Activated CD8-positive, alpha-beta memory T cell treated with anti-CD3 and anti-CD28 coated beads, Interleukin-2, amount 50 U/mL, for 48 hours (primary cell): Measurements from ENCODE around the gene KLF13.
A peak's percentile ranks its signal among the peaks of the same experiment; 100 is the strongest.

Experiments
- DNase-seq: peaks from one replicate; pipeline ENCODE4 v3.0.0-alpha.2; 2020

The KLF13 gene

DNA sequence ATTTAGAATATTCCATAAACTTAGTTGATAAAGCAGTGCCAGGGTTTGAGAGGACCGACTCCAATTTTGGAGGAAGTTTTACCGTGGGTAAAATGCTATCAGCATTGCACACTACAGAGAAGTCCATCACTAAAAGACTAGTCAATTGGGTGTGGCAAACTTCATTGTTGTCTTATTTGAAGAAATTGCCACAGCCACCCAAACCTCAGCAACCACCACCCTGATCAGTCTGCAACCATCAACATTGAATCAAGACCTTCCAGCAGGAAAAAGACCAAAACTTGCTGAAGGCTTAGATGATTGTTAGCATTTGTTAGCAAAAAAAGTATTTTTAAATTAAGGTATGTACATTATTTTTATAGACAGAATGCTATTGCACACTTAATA lies 60.5 kb downstream of the KLF13 start:
- peak; percentile 46 for DNase-seq

DNA sequence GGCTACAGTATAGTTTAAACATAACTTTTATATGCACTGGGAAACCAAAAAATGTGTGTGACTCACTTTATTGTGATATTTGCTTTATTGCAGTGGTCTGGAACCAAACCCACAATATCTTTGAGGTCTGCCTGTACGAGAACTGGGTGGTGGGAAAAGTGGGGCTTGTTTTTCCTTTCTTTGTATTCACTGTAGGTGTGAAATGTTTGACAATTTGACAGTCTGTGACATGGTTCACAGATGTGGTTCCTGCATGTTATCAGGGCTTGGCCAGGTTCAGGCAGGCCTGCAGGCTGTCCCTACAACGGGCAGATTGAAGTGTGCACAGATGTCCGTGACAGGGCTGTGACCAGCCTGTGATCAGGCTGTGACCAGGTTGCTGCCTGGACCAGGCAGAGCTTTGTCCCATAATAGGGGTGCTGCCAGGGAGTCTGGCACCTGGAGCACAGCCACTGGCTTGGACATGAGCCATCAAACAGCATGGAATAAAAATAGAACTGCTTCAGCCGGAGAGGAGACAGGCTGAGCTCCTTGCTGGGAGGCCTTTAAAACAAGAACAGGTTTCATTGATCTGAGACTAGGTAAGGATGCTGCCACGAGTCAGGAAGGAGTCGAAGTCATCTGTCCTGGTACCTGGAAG lies 61.0 kb downstream of the KLF13 start:
- DNase-seq, result peak; percentile 54

DNA sequence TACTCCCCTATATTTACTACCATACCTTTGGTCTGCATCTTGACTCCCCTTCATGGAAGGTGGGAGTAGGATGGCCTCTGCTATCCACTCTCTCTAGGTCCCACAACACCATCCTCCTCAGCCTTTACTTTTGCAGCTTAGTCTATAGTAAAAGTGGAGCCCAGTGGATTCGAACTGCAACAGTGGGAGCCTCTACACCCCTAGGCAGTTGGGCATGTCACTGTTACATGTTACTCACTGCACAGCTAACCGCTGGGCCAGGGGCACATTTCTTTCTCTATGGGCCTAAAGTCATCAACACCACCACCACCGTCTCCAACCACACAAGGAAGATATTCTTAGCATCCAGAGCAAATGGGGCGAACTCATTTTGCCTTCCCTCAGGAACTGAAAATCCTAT lies 62.9 kb downstream of the KLF13 start:
- peak; percentile 44 for DNase-seq

DNA sequence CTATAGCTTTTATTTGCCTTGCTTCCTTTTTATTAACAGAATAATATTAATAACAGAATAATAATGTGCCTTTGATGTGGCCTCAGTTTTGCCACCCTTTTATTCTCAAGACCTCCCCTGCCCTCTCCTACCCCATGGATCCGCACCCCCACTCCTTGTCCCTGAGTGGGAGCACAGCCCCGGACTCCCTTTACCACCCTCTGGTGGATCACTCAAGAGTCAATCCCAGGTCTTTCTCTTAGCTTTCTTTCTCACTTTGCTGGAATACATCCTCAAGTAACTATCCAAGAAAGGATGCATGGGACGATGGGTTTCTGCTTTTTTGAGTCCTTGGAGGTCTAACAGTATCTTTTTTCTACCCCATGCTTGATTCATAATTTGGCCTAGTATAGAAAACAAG lies 63.4 kb downstream of the KLF13 start:
- DNase-seq, result no peak

DNA sequence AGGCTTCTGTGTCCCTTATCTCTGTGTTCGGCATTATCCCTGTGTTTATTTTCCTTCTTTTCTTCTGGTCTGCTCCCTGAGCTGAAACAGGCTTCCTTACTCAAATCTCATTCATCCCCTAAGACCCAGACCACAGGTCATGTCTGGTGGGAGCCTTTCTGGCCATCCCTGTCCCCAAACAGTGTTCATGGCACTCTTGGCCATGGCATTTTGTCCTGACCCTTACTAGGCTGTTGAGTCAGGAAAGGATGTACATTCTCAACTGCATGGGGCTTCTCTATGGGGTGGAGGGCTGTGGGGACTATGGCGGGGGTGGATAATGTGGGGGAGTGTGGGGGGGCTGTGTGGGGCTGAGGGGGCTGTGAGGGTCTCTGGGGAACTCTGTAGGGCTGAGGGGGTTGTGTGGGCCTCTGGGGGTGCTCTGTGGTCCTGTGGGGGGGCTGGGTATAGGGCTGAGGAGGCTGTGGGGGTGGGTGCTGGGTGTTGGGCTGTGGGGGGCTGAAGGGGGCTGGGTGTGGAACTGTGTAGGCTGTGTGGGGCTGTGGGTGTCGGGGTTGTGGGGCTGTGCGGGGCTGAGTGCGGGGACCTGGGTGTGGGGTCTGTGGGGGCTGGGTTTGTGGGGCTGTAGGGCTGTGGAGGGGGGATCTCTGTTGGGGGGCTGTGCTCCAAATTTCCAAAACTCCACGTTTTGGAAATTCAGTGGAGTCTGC lies 64.3 kb downstream of the KLF13 start:
- peak; percentile 48 for DNase-seq

DNA sequence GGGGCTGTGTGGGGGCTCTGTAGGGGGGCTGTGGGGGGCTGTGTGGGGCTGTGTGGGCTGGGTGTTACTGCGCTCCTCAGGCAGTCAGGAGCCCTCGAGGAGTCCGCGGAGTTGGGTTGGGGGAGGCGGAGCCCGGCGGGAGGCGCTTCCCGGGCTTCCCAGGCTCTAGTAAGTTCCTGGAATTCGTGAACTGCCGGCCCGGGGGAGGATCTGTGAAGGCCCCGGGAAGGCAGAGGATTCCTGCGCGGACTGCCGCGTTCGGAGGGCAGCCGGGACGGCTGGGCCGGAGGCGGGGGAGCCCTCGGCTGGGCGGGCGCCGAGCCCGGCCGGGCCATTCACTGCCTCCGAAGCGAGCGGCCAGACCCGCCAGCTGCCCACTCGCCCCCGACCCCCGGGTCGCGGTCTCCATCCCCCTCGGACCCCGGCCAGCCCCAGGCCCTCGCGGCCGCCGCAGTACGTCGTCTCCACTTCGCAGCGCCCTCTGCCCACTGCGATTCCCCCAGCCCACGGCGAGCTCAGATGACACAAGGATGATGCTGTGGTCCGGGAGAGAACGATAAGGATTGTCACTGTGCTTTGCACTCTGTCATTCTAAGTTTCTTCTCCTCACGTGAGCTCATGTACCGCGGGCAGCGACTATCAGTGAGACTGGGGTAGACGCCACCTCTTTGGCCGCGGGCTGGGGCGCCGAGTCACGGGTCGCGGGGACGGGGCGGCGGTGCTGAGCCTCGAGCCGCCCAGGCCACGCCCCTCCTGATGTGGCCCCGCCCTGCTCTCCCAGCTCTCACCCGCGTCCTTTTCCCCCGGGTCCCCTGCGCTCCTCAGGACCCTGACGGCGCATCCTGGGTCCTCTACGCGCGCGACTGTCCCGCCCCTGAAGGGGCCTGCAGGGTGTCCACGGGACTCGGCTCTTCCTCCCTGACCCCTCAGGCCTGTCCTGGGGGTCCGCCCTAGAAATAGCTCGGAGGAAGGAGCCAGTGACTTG lies 65.3 kb downstream of the KLF13 start:
- peak; percentile 91 for DNase-seq

DNA sequence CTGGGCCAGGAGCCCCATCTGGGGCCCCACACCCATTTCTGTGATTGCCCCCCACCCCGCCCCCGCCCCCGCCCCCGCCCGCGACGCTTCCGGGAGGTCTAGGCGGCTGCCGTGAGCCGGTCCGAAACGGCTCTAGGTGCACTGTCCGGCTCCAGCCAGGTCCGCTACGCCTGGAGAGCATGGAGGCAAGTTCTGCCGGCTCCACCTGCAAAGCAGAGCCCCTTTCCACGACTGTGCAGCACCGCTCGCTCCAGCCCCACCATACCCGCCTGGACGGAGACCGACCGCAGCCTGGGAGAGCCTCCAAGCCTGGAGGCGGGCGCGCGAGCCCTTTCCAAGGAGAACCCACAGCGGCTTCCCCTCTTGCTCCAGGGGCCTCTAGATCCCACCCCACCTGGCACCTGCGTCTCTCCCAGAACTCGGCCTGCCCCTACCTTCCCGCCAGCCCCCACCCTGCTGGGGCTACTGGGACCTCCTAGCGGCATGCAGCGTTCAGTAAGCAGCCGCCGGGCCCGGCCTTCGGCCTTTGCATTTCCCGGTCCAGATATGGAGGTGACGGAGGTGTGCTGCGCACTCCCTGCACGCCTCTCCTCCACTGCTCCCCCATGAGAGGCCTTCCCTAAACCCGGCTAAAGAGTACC lies 66.2 kb downstream of the KLF13 start:
- DNase-seq, result peak; percentile 71

DNA sequence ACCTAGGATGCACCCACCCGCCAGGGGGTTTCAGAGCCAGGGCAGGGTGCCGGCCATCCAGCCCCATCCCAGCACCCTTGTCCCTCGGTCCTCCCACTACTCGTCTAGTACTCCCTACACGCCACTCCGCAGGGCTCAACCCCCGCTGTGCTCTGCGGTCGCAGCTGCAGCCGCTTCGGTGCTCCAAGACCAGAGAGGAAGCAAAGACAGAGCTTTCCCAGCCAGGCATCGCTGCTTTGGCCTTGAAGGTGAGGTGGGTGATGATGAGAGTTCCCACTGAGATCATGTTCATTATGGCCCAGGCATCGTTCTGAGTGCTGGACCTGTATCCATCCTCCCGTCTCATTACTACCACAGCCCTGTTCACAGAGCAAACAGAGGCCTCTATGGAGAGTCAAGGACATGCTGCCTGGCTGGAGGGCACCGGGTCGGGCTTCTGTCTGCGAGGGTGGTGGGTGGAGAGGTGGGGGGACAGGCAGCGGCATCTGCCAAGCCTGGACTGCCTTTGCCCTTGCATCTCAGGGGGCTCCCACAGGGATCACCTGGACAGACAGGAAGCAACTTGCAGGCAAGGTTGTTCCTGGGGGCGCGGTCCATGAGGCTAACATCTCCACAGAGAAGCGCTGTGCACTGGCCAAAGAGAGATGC lies 66.9 kb downstream of the KLF13 start:
- peak; percentile 62 for DNase-seq

DNA sequence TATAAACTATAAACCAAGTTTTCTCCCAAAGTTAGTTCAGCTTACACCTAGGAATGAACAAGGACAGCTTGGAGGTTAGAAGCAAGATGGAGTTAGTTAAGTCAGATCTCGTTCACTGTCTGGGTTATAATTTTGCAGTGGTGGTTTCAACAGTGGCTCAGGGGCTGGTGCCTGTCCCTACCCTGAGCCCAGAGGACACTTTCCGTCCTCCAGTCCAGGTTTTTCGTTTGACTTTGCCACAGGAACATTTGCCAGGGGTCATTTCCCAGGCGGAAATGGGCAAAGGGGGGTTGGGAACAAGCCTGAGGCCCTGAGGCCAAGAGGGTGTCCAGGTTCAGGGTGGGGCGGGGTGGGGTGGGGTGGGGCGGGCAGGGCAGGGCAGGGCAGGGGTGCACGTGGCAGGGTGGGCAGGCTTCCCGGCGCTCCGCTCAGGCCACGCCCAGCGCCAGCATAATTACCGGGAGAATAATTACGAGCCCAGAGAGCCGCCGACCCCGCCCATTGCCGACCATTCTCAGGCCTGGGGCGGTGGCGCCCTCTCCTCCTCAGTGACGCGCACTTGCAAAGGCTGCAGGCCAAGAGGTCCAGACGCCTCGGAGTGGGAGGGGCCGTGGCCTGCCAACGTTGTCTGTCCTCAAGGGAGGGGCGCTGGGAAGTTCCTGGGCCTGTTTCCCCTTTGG lies 70.4 kb downstream of the KLF13 start:
- DNase-seq, result no peak

DNA sequence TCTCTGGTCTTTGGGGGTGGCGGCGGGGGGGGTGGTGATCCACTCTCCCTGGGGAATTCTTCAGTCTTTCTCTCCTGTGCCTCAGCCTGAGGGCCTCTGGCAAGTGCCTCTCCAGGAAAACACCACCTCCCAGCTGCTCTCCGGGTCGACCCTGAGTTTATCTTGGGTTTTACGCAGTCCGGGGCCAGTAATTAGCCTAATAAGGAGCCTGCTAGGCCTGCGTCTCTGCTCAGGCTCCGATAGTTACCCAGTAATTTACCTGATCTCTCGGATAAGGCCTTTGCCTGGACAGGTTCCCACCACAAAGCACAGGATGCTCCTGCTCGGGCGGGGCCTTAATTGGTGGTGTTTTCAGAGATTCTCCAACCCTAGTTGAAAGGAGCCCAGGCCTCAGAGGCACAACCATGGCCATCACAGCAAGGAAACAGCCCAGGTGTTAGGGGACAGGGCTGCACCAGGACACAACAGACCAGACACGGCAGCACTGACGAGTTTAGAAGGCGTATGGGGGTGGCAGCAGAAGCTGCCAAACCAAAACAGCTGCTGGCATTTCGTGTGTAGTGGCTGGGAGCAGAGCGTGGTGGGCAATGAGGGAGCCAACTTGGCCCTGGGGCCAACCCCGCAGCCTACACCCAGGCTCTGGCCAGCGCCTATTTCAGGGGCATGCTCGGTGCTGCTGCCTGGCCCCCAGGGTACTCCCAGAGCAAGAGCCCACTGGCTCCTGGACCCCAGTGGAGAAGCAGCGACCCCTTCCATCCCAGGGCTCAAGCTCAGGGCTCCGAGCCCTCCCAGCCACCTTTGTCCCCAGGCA lies 71.4 kb downstream of the KLF13 start:
- DNase-seq, result no peak

DNA sequence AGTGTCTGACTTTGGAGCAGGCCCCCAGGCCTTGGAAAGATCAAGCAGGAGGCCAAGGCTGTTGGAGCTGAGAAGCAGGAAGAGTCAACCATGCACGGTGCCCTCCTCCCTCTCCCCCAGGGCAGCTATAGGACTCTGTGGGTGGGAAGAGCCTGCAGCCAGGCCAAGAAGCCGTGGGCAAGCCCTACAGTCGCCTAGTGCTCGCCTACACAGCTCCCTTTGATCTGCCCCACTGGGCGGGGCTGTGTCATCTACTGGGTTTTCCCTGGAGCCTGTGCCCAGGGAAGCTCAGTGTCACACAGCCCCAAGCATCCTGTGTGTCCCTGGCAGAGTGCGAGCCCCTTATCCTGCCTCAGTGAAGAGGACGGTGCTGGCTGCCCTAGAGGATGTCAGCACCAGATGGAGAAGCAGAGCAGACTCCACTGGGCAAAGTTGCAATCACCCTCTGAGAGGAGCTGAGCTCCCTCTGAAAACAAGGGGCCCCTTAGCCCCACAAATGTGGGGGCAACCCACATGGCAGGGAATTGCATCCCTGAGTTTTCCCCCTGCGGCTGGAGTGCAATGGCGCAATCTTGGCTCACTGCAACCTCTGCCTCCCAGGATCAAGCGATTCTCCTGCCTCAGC lies 72.2 kb downstream of the KLF13 start:
- DNase-seq, result no peak

DNA sequence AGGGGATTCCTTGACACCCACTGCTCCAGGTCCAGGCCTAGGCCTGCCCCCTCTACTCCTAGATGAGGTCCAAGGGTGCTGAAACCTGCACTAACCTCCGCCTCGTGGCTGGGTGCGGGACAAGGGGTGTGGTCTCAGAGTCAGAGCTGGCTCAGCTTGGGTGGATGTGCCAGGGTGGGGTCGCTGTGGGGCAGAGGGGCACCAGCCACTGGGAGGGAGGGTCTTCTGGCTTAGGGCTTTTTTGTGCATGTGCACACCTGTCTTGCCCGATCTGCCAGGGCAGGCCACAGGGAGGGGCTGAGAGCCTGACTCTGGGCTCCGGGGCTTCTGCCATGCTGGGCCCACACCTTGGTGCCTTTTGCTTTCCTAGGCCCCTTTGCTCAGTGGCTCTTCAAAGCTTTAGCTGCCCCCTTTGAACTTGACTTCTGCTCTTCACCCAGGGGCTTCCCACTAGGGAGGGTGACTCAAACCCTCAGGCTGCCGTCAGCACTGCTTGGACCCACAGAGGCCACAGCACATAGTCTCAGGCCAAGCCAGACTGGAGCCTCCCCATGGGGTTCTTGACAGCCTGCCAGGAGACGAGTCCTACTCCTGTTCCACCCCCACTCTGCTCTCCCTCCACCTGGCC lies 73.0 kb downstream of the KLF13 start:
- DNase-seq, result no peak

DNA sequence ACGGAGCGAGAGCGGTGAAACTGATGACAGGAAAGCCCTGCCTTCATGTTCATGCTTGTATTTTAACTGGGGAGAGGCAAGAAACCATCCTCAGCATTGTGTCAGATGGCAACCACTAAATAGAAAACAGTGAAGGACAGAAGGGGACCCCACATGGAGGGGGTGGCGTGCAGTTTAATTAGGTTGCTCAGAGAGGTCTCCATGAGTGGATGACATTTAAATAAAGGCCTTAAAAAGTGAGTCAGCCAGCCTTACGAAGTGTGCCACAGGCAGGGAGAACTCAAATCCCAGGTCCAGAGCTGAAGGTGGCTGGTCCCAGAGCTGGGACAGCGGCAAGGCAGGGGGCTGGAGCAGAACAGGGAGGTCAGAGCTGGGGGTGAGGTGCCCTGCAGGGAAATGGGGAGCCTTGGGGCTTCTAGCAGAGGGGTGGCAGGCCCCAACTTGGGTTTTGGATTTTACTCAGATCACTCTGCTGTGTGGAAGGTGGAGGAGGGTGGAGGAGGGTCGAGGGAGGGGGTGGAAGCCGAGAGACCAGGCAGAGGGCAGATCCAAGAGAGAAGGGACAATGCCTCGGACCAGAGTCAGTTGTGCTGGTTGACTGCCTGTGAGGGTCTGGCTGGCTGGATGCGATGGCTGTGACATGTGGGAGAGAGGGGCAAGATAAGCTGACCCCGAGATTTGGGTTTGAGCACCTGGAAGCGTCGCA lies 73.7 kb downstream of the KLF13 start:
- DNase-seq, result no peak

DNA sequence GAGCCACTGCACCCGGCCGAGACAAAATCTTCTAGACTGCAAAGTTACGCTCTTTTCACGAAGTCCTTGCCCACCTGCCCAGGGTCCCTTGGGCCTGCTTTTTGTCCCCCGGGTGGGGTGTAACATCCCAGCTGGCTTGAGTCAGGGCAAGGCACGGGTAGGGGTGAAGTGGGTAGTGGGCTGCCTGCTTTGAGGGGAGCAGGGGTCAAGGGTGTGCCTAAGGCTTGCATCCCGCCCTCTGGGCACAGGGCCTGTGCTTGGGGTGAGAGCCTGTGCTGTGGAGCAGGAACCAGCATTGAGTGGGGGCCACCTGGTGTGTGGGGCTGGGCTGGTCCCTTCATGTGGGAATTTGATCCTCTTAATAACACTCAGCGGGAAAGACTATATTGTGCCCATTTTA lies 74.6 kb downstream of the KLF13 start:
- no peak for DNase-seq

DNA sequence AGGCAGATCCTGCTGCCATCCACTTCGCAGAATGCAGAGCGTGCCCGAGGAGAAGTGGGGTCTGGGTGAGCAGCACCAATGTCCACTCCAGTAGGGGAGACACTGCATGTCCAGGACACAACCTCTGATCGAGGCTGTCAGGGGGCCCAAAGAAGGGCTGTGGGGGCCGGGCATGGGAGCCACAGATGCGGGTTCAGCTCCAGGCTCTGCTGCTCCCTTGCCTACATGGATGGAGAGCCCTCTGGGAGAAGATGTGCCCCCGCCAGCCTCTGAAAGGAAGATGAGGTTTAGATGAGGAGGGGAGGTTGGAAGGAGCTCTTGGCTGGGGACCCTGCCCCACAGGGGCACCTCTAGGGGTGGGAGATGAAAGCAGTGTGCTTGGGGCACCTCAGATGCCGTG lies 75.4 kb downstream of the KLF13 start:
- DNase-seq, result no peak

DNA sequence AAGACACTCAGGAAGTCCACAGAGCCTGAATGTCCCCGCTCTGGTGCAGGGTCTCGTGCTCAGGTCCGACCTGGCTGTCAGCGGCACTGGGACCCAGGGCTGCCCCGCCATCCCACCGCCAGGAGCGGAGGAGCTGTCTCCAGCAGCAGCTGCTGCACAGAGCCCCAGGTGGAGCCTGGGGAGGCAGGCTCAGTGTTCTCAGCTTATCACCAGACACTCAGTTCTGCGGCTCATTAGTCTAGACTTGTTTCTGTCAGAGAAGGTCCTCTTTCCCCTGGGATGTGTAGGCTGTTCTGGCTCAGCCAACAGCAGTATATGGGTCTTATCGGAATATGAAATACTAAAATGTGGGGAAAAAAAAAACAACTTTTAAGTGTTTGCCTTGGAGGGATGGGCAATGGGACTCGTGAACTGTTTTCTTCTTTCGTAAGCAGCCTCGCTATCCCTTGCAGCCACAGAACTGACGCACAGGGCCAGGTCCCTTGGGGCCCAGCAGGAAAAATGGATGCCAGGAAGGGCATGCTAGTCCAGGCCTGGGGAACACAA lies 75.9 kb downstream of the KLF13 start:
- no peak for DNase-seq

DNA sequence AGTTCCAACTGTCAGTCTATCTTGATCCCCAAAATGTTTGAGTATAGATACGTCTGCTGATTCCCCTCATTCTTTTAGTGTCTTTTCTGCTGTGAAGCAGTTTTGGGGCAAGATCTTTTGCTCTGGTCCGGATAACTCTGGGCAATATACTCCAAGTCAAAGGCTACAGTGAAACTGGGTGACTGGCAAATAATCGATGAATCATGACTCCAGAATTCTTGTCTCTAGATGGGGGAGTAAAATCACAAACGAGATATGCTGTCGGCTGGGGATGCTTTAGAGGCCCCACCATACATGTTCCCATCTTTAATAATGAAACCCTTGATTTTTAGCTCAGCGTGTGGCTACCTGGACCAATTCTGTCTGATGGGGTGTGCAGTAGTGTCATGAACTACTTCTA lies 76.5 kb downstream of the KLF13 start:
- no peak for DNase-seq

DNA sequence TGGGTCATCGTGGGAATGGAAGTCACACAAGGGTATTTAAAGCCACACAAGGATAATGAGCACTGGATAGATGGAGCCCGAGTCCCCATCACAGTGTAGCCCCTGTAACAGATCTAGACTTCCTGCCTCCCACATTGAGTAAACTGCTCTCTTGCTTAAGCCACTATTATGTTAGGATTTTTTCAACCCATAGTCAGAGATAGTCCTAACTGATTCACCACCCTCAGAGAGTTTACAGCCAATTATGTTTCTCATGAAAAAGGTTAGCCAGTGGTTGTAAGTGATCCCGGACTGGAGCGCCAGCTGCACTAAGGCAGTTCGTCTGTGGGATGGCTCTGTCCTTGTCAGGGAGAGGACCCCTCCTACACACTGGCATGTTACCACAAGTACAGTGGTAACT lies 77.0 kb downstream of the KLF13 start:
- DNase-seq, result no peak

DNA sequence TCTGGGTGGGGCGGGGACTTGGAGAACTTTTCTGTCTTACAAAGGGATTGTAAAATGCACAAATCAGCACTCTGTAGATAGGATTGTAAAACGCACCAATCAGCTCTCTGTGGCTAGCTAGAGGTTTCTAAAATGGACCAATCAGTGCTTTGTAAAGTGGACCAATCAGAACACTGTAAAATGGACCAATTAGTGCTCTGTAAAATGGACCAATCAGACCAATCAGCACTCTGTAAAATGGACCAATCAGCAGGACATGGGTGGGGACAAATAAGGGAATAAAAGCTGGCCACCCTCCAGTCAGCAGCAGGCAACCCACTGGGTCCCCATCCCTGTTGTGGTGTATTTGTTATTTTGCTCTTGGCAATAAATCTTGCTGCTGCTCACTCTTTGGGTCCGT lies 77.7 kb downstream of the KLF13 start:
- DNase-seq, result no peak
